HEK293T (cell line): ENCODE measurements around the gene MGMT.

Source experiments
- BHLHE40 ChIP-seq: fragments of 450-650 bp; IDR thresholded peaks from 2 replicates; pipeline ENCODE4 v1.6.1; 2016; ENCODE audit warnings: mild to moderate bottlenecking, moderate library complexity, borderline replicate concordance
- ZNF384 ChIP-seq: fragments of 450-650 bp; IDR thresholded peaks from 2 replicates; pipeline ENCODE4 v1.6.1; 2016

DNA sequence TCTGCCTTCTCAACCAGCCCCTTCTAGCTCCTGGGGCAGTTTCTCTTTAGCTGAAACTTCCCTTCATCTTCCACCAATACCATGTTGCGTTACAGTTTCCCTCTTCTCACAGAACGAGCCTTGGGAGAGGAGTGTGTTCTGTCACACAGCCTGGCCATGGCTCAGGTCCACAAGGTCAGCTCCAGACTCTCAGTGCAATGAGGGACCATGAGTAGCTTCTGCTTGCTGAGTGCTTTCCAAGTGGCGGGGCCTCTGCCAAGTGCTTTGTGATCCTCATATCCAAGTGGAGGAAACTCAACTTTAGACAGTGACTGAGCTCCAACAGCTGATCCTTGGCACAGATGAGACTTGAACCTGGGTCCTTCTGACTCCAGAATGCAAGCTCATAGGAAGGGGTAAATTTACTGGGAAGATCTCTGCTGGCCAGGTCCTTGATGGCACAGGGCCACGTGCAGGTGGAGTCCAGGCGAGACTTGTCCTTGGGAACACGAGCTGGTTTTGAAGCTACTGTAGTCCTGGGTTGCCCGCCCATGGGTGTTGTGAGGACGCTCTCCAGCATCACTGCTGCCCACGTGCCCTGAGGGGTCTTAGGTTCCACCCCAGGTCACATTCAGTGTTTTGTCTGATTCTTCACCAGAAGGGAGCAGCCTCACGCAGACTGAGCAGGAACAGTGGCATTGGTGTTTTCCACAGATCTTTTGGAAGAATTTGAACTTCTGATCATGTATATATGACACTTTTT is 259.0 kb downstream of the MGMT start:
- no peak for TF ChIP-seq ZNF384
- TF ChIP-seq BHLHE40: no peak
